GM18508 (cell line): ENCODE results near the gene SPATA6L.
"Not testable (repeated sequence)": the region's sequence is repeated elsewhere in the genome, so short reads cannot be mapped to it uniquely, and the experiment has no call there.

ENCODE experiments used
- ATAC-seq: cut with Tn5 transposase; IDR thresholded peaks from one replicate; pipeline ENCODE4 v1.9.1; 2021; ENCODE audit warnings: moderate number of reproducible peaks; ENCODE audit not compliant: insufficient read depth, unreplicated experiment

The SPATA6L gene

GRCh38 chr9:4642351-4642750, 23.9 kb downstream of the SPATA6L start:
- no peak for ATAC-seq

DNA sequence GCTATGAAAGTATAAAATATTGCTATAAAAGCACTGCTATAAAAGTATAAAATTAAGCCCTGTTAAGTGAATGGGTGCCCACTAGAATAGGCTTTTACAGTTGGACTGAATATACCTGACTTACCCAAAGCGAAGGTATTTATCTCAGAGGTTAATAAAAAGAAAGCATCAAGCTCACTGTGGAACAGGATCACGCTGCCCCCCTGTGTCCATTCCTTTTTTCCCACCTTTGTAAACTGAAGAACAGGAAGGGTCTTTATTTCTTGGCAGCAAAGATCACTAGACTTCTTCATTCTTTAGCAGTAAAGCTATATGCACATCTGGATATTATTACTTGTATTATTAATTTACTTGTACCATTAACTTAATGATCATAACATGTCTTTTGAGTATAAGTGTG, 26.3 kb downstream of the SPATA6L start:
- ATAC-seq, result no peak

- ATAC-seq, result no peak
Observed at GRCh38 chr9:4639420-4639819, 26.9 kb downstream of the SPATA6L start.

DNA sequence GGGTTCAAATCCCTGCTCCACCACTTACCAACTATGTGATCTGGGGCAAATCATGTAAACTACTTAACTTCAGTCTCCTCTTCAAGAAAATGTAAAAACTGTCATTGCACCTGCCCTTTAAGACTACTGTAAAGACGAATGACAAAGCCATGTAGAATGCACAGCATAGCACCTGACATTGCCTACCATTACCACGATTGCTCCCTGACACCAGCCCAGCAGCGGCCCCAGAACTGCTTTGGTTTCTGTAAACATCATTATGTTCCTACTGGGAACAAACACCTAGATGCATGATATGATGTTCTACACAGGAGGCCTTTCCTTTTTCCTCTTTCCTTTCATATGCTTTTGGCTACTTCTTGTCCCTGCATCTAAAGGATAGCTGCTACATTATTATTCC, 27.3 kb downstream of the SPATA6L start:
- ATAC-seq, result no peak

- no peak for ATAC-seq
Observed at GRCh38 chr9:4630836-4631235, 35.4 kb downstream of the SPATA6L start.

DNA sequence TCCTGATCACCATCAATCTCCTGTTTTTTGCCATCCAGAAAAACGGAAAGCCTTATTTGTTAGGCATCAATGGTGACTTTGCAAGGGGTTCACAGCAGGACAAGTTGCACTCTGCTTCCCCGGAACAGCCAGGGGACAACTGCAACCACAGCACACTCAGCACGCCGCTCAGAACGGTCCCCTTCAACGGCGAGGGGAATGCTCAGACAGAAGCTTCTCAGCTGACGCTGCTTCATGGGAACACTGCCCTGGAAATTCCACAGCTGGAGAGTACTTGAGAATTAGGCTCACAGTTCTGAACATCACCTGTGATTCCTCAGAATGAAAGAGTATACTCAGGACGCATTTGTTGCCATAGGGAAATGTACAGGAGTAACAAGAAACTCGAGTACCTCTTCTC, 44.3 kb downstream of the SPATA6L start:
- ATAC-seq, result no peak

DNA sequence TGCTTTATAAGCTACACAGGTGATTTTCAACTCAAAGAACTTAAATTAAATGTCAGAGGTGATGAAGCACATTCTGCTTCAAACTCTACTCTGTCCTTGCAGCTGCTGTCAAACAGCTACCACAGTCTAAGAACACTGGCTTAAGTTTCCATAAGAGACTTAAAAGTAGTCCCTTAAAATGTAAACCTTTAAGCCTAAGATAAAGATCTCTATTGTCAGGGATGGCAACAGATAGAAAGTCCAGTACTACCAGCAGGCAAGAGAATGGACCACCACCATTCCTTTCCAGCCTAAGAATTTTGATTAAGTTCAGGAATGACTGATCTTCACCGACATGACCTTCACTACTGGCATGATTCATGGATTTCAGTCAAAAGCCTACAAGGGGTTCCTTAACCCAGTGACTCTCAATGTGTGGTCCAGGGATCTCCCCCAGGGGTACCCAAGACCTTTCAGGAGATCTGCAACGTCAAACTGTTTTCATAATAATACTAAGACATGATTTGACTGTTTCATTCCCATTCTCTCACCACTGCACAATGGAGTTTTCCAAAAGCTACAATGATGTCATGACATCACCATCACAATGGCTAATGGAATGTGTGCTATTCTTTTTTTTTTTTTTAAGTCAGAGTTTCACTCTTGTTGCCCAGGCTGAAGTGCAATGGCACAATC, 45.3 kb downstream of the SPATA6L start:
- ATAC-seq, result no peak

DNA sequence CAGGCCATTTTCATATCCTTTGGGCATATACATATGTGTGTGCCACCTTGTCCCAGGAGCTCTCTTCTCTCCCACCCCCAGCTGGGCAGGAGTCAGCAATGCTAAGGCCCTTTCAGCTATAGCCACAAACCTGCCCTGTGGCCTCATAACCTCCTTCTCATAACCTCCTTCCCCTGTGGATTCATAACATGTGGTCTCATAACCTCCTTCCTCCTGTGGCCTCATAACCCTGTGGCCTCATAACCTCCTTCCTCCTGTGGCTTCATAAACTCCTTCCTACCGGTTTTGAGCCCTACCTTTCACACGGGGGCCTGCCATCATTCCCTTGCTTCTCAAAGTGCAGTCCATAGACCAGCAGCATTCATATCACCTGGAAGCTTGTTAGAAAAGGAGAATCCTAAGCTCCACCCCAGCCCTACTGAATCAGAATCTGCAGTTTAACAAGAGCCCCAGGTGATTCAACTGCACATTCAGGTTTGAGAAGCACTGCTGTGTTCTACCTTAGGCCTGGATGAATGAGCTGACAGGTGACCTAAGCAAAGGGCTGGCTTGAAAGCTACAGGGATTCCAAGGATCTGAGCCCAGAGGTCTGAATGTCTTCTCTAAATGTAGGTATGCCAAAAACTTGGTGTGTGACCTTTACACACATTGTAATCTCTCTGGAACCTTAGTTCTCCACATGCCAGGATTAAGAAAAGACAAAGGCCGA, 46.1 kb downstream of the SPATA6L start:
- no peak for ATAC-seq

GRCh38 chr9:4618700-4619099, 47.6 kb downstream of the SPATA6L start:
- no peak for ATAC-seq

- no peak for ATAC-seq
Observed at GRCh38 chr9:4617752-4618151, 48.5 kb downstream of the SPATA6L start.

DNA sequence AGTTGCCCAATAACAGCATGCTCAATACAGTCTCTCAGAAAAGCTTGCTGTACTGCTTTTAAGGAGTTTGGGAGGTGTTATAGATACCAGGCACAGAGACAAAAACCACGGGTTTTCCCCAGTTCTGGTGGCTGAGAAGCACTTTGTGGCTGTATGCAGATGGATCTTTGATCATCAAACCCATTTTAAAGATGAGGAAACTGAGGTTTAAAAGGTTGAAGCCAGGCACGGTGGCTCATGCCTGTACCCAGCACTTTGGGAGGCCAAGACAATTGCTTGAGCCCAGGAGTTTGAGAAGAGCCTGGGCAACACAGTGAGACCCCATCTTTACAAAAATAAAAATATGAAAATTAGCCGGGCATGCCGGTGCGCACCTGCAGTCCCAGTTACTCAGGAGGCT, 50.5 kb downstream of the SPATA6L start:
- ATAC-seq, result no peak

DNA sequence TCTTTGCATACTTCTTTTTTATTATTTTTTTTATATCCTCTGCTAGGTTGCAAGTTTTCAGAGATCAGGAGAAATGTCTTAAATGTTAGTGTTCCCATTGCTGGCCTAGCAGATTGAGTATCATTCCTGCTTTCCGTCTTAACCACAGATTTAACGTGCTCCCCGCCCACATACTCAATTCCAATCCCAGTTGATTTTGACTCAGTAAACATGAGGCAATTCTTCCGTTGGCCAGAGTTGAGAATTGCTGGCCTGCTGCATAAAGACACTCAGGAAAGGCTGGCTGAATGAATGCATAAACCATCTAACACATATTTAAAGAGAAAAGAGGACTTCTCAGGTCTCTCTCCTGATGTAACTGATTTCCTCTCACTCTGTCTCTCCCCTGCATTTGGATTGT, 51.0 kb downstream of the SPATA6L start:
- no peak for ATAC-seq

DNA sequence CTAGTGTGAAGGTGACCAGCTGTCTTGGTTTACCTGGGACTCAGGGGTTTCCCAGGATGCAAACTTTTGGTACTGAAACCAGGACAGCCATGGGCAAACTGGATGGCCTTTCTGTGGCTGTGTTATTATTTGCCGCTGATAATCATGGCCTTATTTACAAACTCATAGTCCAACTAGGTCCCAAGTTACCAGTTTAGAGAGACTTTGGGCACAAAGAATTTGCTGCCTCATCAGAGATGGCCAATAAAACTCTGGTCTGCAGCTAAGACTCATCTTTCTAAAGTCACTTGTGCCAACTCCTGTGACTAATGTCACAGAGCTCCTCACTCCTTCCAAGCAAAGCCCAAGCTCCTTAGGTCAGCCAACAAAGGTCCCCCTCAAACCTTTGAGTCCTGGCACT, 51.7 kb downstream of the SPATA6L start:
- no peak for ATAC-seq

GRCh38 chr9:4606033-4606432, 60.2 kb downstream of the SPATA6L start:
- ATAC-seq, result not testable (repeated sequence)

DNA sequence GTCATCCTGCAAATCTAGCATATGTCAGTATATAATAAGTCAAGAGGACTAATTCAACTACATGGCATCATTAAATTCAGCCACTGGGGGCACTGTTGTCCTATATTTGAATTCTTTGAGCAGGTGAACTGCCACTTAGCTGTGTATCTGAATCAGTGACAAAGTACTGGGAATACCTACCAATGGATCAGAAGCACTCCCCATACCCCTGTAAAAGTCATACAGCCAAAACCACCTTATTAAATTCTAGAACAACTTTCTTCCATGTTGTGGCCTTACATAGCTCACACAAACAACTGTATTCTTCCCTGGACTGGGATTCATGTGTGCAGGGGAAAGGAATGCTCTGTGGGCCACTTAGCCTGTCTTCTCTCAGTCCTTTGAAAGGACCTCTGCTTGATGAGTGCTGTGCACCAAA, 61.6 kb downstream of the SPATA6L start:
- no peak for ATAC-seq

GRCh38 chr9:4603830-4604229, 62.5 kb downstream of the SPATA6L start:
- no peak for ATAC-seq

- ATAC-seq, result no peak
Observed at GRCh38 chr9:4600368-4600767, 65.9 kb downstream of the SPATA6L start.

DNA sequence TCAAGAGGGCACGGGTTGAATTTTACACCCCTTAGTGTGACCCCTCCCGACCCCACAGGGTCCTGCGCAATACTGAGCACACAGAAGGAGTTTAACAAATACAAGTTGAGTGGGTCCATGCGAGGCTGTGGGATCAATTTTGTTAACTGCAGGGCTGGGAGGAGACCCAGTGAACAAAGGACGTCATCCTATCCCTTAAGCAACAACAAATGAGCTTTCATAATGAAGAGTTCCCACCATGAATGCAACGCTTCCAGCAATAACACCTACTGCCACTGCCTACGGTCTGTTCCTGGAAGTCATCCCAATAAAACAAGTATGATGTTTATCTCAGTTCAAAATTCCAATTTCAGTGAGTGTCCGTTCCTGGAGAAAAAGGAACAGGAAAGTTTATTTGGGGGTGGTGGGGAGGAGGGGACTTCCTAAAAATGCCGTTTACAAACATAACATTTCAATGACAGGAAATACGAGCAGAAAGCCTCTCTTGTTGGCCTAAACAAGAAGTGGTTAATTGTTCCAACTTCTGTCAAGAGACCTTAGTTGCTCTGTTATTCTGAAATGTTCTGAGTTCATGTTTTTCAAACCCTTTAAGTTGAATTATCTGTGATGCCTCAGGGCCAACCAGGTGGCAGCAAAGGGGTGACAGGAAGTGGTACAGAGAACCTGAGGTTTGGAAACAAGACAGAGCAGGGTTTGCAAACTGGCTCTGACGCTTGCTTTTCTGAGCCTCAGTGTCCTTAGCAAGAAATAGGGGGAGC, 69.9 kb downstream of the SPATA6L start:
- ATAC-seq, result no peak

GRCh38 chr9:4594994-4595393, 71.3 kb downstream of the SPATA6L start:
- no peak for ATAC-seq

DNA sequence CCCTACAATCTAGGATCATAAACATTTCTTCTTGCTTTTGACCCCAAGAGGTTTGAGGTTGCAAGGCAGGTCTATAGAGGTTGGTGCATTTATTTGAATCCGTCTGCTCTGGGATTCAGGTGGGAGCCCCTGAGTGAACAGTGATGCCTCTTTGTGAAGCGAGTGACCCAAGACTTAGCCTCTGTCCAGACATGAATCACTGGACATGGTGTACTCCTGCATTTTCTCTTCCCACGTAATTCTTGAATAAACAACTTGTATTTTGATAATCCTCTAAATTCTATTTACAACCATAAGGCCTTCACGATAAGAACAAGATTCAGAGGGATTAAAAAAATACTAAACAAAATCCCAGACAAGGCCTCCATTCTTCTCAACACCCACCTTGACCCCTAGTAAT, 71.7 kb downstream of the SPATA6L start:
- no peak for ATAC-seq

DNA sequence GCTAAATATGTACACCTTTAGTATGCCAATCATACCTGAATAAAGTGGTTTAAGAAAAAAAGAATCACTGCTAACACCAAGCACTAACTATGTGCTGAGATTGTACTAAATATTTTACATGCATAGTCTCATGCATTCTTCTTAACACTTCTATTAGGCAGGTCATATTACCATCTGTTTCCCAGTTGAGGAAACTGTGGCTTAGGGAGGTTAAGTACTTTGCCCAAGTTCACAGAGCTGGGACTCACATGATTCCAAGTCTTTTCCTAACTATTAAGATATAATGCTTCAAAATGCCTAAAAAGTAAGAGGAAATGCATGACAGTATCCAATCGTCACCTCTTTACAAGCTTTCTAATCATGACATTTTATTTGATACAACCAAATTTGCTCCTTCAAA, 73.4 kb downstream of the SPATA6L start:
- ATAC-seq, result no peak
